Effector CD4-positive, alpha-beta T cell (primary cell): Measurements from ENCODE around the gene ELP4.

Experiments
- DNase-seq: peaks from one replicate; pipeline ENCODE4 v3.0.0-alpha.2; 2020

ELP4 gene

DNA sequence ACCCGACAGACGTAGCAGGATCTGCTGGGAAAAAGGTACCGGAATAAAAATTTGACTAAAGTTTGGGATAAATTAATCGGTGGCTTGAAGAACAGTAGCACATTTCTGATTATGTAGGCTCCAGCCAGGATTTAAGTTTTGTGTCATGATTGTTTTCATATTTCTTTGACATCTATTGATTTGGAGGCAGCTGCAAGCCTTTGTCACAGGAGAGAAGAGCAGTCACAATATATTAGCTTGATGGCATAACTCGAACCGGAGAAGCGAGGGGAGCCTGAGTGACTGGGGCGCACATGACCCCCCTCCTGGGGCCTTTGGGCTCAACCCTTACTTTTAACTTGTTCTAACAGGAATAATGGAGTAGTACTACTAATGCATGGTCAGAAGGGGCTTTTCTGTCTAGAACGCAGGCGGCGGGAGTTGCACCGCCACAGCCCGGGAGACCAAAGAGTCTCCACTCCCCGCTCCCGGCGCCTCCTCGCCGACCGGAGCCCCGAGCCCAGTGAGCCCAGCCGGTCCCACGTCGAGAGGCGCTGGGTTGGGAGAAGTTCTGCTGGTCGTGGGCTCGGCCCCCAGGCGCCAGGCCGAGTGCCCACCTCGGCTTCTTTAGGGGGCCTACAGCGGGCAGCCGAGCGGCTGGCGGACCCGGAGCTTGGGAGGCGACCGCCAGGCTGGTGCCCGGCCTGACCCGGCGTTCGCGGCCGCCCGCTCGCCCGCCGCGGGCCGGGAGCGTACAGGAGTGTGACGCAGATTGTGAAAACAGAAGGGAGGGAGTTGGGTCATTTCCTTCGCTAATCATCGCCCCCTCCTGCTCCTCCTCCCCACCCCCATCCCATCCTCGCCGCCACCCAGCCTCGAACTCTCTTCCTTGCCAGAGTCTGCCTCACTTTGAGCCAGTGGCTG lies 317.2 kb downstream of the ELP4 start:
- DNase-seq: no peak

DNA sequence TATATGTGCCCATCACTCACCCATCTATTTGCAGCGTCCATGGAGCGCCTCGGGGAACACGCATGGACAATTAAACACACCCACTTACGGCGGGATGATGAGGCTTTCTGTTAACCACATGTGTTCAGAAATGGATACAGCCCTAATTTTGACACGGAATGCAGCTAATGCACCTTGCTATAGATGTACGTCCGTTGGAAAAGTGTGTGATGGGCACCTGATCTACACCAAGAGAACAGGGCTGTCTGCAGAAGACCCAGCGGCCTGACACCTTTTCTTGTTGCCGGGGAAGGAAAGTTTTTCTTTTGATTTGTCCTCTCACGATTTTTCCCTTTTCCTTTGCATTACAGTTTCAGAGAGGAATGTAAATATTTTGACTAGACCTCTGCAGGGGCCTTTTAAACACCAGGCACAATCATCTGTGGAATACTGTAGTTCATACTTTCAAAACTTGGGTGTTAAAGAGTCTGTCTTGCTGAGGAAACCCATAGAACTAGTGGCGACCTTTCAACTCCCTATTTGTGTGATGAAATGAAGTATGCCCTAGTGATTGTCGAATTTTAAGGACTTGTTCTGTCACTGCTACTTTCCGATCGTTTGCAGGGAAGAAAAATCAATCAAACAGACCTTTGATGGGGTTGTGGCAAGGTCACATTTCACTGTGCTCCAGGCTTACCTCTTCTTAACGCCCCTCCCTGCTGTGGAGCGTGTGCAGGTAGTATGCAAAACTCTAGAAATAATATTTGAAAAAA lies 318.1 kb downstream of the ELP4 start:
- DNase-seq: no peak

DNA sequence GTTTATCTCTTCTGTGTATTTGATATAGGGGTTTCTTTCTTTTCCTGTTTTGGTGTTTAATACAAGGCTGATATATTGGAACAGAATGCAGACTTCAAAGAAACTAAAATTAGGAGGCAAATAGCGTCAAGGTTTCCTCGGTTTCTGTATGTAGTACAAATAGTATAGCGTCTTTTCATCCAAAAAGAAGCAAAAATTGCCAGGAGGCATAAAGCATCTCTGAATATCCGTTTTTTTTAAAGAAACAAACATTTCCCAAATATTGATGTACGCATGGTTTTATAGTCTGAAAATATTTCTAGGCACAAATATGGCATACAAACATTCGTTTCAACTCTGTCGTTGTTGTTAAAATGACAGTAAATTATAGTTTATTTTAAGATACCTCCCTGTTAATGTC lies 318.6 kb downstream of the ELP4 start:
- DNase-seq: no peak

DNA sequence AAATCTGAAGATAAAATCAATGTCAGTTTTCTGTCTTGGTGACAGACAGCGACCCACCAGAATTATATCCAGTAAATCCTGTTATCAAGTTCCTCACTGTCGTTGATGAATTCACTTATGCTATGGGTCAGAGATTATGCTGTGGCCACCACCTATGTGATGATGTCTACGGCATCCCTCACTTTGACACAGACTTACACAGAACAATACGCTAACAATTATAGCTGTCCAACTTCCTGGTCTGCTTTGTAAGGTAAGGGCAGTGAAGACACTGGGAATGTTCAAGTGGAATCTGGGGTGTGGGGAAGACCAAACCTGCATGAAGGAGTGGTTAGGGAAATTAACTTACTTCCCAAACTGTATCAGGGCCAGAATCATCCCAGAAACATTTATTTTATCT lies 320.8 kb downstream of the ELP4 start:
- DNase-seq: no peak

DNA sequence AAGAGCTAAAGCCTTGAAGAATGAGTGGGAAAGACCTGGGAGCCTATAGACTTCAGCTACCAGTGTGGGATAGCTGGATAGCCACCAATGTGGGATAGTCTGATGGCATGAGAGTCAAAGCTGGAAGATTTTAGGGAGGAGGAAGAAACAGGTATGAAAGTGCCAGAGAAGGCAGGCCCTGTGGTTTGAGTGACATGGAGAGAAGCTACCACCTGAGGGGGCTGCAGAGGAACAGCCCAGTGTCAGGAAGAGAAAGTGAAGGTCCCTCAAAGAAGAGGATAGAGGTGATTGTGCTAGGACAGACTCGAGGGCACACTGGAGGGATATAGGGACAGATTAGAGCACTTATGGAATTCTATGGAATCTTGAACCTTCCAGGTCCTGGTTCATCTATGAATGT lies 324.7 kb downstream of the ELP4 start:
- no peak for DNase-seq
